ENCODE measurements around the gene PIP5KL1.

The PIP5KL1 gene

GRCh38 chr9:127923771-127924170, 6.8 kb downstream of the PIP5KL1 start:
- H3K36me3 ChIP-seq (ENCODE audit: control insufficient read depth, low read length): no peaks in the 10 kb centered on the region
- H4K20me1 ChIP-seq (ENCODE audit: control insufficient read depth, insufficient read depth, low read depth, low read length): no peaks in the 10 kb centered on the region
- H3K9me2 ChIP-seq (replicated peaks; ENCODE audit: control insufficient read depth, low read length): no peaks in the 10 kb centered on the region
- H3F3A ChIP-seq (ENCODE audit: control insufficient read depth, insufficient read depth): 0 out of 2 replicates have a peak, but pooled peaks cover 9% of the 10 kb centered on the region
- no peak overlapping the region for H3K4me3 ChIP-seq (ENCODE audit: low read length)
- H3K4me2 ChIP-seq (ENCODE audit: low read length): no peak overlapping the region
- H3K9me3 ChIP-seq (ENCODE audit: control insufficient read depth, insufficient read depth, low read length): no peaks in the 10 kb centered on the region
- TF ChIP-seq EZH2phosphoT487 (IDR thresholded peaks at IDR 0.05; ENCODE audit: borderline replicate concordance, low read length) (no peak), CTCF (IDR thresholded peaks at IDR 0.05; ENCODE audit: low read depth, low read length, poor library complexity, severe bottlenecking) (no peak)
- H3K27ac ChIP-seq (ENCODE audit: low read depth, low read length): no peak overlapping the region
- H3K79me2 ChIP-seq (ENCODE audit: control insufficient read depth, low read length): no peaks in the 10 kb centered on the region
- peaks cover 51% of the 10 kb centered on the region for H3K27me3 ChIP-seq (ENCODE audit: control insufficient read depth, low read length)
- peaks cover 37% of the 10 kb centered on the region for H3K4me1 ChIP-seq (ENCODE audit: control insufficient read depth, low read length)

GRCh38 chr9:127923046-127923445, 7.5 kb downstream of the PIP5KL1 start:
- no peak overlapping the region for H3K4me3 ChIP-seq (ENCODE audit: low read length)
- 0 out of 2 replicates have a peak, but pooled peaks cover 9% of the 10 kb centered on the region for H3F3A ChIP-seq (ENCODE audit: control insufficient read depth, insufficient read depth)
- no peaks in the 10 kb centered on the region for H4K20me1 ChIP-seq (ENCODE audit: control insufficient read depth, insufficient read depth, low read depth, low read length)
- H3K9me3 ChIP-seq (ENCODE audit: control insufficient read depth, insufficient read depth, low read length): no peaks in the 10 kb centered on the region
- H3K9me2 ChIP-seq (replicated peaks; ENCODE audit: control insufficient read depth, low read length): no peaks in the 10 kb centered on the region
- H3K27ac ChIP-seq (ENCODE audit: low read depth, low read length): no peak overlapping the region
- H3K4me2 ChIP-seq (ENCODE audit: low read length): no peak overlapping the region
- H3K79me2 ChIP-seq (ENCODE audit: control insufficient read depth, low read length): no peaks in the 10 kb centered on the region
- TF ChIP-seq CTCF (IDR thresholded peaks at IDR 0.05; ENCODE audit: low read depth, low read length, poor library complexity, severe bottlenecking) (no peak), EZH2phosphoT487 (IDR thresholded peaks at IDR 0.05; ENCODE audit: borderline replicate concordance, low read length) (no peak)
- H3K27me3 ChIP-seq (ENCODE audit: control insufficient read depth, low read length): peaks cover 44% of the 10 kb centered on the region
- H3K4me1 ChIP-seq (ENCODE audit: control insufficient read depth, low read length): peaks cover 41% of the 10 kb centered on the region
- no peaks in the 10 kb centered on the region for H3K36me3 ChIP-seq (ENCODE audit: control insufficient read depth, low read length)

GRCh38 chr9:127921557-127922120, 8.9 kb downstream of the PIP5KL1 start:
- H4K20me1 ChIP-seq (ENCODE audit: control insufficient read depth, insufficient read depth, low read depth, low read length): no peaks in the 10 kb centered on the region
- H3F3A ChIP-seq (ENCODE audit: control insufficient read depth, insufficient read depth): peaks cover 13% of the 10 kb centered on the region
- H3K27me3 ChIP-seq (ENCODE audit: control insufficient read depth, low read length): peaks cover 32% of the 10 kb centered on the region
- peak overlapping the region; percentile 90 for H3K4me2 ChIP-seq (ENCODE audit: low read length)
- no peak overlapping the region for H3K27ac ChIP-seq (ENCODE audit: low read depth, low read length)
- peak overlapping the region; percentile 68 for H3K4me3 ChIP-seq (ENCODE audit: low read length)
- no peaks in the 10 kb centered on the region for H3K9me3 ChIP-seq (ENCODE audit: control insufficient read depth, insufficient read depth, low read length)
- H3K4me1 ChIP-seq (ENCODE audit: control insufficient read depth, low read length): peaks cover 39% of the 10 kb centered on the region
- peaks cover 1% of the 10 kb centered on the region for H3K36me3 ChIP-seq (ENCODE audit: control insufficient read depth, low read length)
- TF ChIP-seq EZH2phosphoT487 (IDR thresholded peaks at IDR 0.05; ENCODE audit: borderline replicate concordance, low read length) (no peak; the same call in 1 of the 2 replicates), CTCF (IDR thresholded peaks at IDR 0.05; ENCODE audit: low read depth, low read length, poor library complexity, severe bottlenecking) (peak; percentile 93)
- no peaks in the 10 kb centered on the region for H3K9me2 ChIP-seq (replicated peaks; ENCODE audit: control insufficient read depth, low read length)
- H3K79me2 ChIP-seq (ENCODE audit: control insufficient read depth, low read length): peaks cover 2% of the 10 kb centered on the region
